ENCODE data around the gene IL1RN. TPM values are rescaled to one million over a fixed set of nuclear protein-coding genes. Genes with fewer than 3 reads are reported as not detected.

Gene IL1RN
- total and polyA plus RNA-seq, 2 of the 13 experiments (the other 11 are each of a cell fraction or from before 2014, with no cell fraction given) = 21.2 to 101 TPM

- TF ChIP-seq PATZ1 (CRISPR knock-in tag; IDR thresholded peaks at IDR 0.05) = no peak
- 0 out of 2 replicates have a peak, but pooled peaks have one; percentile 29 for TF ChIP-seq ZBTB3 (CRISPR knock-in tag; IDR thresholded peaks at IDR 0.05; ENCODE audit: borderline replicate concordance, low read depth)
- no peak for TF ChIP-seq GPN1 (CRISPR knock-in tag; IDR thresholded peaks at IDR 0.05; ENCODE audit: borderline replicate concordance)
- TF ChIP-seq MAFF (IDR thresholded peaks at IDR 0.05; ENCODE audit: low read depth, low read length) = no peak
- TF ChIP-seq ZSCAN20 (CRISPR knock-in tag; IDR thresholded peaks at IDR 0.05; ENCODE audit: borderline replicate concordance) = no peak
- peak; percentile 50; the same call in 1 of the 2 replicates for TF ChIP-seq ZNF275 (CRISPR knock-in tag; IDR thresholded peaks at IDR 0.05; ENCODE audit: borderline replicate concordance)
- no peak for TF ChIP-seq ZNF281 (CRISPR knock-in tag; IDR thresholded peaks at IDR 0.05; ENCODE audit: borderline replicate concordance)
- peak; percentile 24 for TF ChIP-seq TEAD3 (CRISPR knock-in tag; optimal IDR thresholded peaks at IDR 0.05; ENCODE audit: borderline replicate concordance)
- TF ChIP-seq ZSCAN5A (CRISPR knock-in tag; IDR thresholded peaks at IDR 0.05; ENCODE audit: borderline replicate concordance) = no peak
- TF ChIP-seq CBX2 (IDR thresholded peaks at IDR 0.05; ENCODE audit: low read depth, low read length) = no peak
- TF ChIP-seq CBX2 (CRISPR knock-in tag; IDR thresholded peaks at IDR 0.05; ENCODE audit: low read depth) = no peak
- TF ChIP-seq ZNF562 (CRISPR knock-in tag; IDR thresholded peaks at IDR 0.05; ENCODE audit: borderline replicate concordance) = no peak
- no peak for TF ChIP-seq ZNF775 (CRISPR knock-in tag; IDR thresholded peaks at IDR 0.05; ENCODE audit: borderline replicate concordance)
- TF ChIP-seq HNRNPL (IDR thresholded peaks at IDR 0.05; ENCODE audit: low read depth, low read length) = no peak
- no peak for TF ChIP-seq ATM (IDR thresholded peaks at IDR 0.05; ENCODE audit: borderline replicate concordance)
- TF ChIP-seq MZF1 (CRISPR knock-in tag; IDR thresholded peaks at IDR 0.05; ENCODE audit: borderline replicate concordance) = no peak
- no peak for TF ChIP-seq ZNF780A (CRISPR knock-in tag; IDR thresholded peaks at IDR 0.05)
- TF ChIP-seq ZNF703 (CRISPR knock-in tag; IDR thresholded peaks at IDR 0.05; ENCODE audit: borderline replicate concordance) = no peak
- no peak for TF ChIP-seq ZBTB8A (CRISPR knock-in tag; IDR thresholded peaks at IDR 0.05; ENCODE audit: borderline replicate concordance, low read depth)
- no peak for TF ChIP-seq ETV5 (CRISPR knock-in tag; IDR thresholded peaks at IDR 0.05; ENCODE audit: borderline replicate concordance)
- TF ChIP-seq FOXO1 (CRISPR knock-in tag; IDR thresholded peaks at IDR 0.05) = no peak
- no peak for TF ChIP-seq ZNF652 (CRISPR knock-in tag; IDR thresholded peaks at IDR 0.05; ENCODE audit: borderline replicate concordance, low read depth)
These were observed 510 bp downstream of the IL1RN start (continued) for GRCh38 chr2:113127646-113128570.
